ENCODE data around the gene MRAS.
"Not testable (repeated sequence)": the region's sequence is repeated elsewhere in the genome, so short reads cannot be mapped to it uniquely, and the experiment has no call there.

Gene MRAS

DNA sequence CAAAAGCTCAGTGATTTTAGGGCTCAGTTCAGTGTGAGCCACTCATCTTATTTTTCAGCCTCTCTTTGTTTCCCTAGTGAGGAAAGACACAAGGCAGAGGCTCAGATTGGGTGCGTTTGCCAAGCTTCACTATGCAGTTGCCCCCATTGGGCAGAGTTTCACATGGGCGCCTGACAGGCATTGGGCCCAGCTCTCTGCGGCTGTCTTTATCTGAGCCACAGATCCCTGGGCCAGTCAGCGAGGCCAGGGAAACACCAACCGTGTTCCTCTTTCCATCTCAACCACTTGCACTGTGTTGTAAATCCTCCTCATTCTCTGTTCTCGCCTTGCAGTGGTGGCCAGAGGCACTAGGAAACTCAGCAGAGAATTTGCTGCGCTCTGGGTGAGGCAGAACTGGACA is 96.9 kb downstream of the MRAS start:
- no peak for DNase-seq (ENCODE audit: low read depth)

DNA sequence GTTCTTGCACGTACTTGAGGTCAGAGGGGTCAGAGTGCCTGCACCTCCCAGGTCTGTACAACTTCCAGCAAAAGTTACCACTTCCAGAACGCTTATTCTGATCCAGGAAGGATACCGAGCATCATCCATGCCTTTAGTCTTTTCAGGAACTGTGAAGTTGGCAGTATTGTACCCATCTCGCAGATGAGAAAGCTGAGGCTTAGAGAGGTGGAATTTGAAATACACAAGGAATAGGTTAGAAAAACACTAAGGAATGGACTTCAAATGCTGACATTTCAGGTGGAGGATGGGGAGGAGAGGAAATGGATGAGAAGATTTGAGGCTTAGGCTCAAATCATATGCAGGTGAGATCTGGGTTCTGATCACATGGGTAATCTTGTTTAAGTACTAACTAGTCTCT is 97.3 kb downstream of the MRAS start:
- no peak for DNase-seq (ENCODE audit: low read depth)

DNA sequence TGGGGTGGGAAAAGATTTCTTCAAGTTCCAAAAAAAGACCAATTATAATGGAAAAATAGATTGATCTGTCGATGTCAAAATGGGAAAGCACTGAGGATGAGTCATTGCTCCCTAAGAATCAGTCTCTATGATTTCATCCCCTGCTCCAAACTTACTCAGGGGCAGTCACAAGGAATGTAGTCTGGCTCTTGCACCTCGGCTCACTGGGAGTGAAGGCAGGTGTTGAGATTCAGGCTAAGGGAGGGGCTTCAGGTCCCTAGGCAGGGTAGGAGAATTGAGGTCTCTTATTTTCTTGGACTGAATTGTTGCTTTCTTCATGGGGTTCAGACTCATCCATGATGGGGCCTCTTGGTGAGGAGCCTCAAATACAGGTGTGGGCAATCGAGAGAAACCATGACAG is 100.3 kb downstream of the MRAS start:
- DNase-seq (ENCODE audit: low read depth) = no peak

DNA sequence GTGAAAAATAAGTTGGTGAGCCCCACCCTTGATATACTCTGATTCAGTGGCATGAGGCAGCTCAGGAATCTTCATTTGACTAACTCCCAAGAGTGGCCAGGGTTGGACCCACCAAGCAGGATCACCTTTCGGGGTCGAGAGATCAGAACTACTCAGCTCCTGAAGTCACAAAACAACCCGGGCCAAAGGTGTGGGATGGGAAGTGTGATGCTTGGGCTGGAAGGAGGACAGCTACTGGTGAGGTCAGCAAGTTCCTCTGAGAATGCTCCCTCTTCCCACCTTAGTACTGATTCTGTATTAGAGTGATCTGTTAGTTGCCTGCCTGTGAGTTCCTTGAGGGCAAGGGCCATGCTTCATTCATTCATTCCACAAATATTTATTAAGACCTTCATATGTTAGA is 101.1 kb downstream of the MRAS start:
- DNase-seq (ENCODE audit: low read depth) = no peak

DNA sequence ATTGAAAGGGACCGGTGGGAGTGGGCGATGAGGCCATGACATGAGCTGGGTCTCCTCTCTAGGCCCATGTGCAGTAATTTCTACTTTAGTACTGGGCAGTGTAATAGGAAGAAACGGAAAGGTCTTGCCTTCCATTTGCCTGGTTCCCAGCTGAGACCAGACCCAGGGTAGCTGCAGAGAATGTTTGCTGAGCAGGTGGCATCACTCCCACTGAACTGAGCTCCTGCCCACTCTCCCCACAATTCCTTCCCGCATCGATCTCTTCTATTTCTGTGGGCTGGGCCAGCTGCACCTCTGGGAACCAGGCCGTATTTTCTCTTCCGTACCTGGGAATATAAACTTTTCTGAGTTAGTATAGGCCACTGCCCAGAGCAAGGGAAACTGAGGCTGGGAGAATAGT is 101.8 kb downstream of the MRAS start:
- DNase-seq (ENCODE audit: low read depth) = no peak

DNA sequence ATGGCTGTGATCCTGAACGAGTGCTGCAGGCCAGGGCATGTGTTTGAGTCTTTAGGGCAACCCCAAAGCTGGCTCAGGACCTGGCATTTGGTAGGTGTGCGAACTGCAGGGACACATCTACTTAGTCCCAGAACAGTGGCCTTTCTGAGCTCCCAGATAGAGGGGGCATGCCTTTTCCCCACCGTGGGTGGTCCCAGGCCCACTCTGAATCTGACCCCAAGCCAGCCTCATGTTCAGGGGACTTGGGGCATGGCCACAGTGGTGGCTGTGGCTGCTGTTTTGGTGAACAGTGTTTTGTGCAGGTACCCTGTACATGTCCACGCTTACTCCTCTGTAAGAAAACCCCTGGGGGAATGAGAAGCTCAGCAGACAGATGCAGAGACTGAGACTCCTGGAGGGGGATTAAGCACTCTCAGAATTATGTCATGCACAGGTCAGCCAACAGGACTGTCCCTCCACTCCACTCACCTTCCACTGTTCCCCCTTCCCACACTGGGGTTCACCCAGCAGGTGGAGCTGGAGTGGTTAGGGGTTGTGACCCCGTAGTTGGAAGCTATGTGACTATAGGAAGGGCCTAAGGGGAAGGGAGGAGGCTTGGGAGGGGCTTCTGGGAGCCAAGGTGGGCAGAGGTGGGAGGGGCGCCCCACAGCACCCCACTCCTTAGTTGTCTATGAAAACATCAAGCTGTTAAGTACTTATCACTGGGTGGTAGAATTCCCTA is 102.5 kb downstream of the MRAS start:
- no peak for DNase-seq (ENCODE audit: low read depth)

DNA sequence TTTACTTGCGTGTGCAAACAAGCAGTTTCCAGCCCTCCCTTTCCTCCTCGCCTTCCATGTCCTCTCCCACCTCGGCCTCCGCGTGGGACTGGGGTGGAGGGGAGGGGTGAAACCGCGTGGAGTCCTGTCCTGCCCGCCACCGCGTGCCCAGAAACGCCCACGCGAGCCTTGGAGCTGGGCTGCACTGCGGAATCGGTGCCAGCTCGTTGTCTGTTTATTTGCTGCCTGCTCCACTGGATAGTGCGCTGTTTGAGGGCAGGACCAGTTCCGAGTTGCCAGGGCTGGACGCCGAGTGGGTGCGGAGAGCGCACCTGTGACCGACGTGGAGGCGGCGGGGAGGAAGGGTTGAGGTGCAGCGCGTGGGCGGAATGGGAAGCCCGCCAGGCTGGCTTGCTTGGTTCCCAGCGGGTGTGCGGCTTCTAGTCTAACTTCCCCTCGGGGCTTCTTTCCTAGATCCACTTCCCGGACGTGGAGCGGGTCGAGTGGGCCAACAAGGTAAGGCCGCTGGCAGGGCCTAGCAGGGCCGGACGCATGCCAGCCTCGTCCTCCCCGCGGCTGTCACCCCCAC is 103.3 kb downstream of the MRAS start:
- DNase-seq (ENCODE audit: low read depth) = no peak

DNA sequence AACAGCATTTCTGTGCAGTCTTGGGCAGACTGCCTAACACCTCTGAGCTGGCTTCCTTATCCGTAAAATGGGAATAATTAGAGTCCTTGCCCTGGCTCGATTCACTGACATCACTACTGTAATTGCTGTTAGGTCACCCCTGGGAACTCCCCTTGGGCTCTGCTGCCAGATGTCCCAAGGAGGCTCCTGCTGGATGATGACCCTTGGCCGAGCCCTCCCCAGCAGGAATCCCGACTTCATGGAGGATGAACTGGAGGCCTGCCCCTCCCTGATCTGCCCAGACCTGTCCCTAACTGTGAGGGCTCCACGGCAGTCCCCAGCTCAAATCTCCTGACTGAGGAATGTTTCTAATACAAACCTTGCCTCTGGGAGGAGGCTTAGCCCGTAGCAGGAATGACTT is 104.1 kb downstream of the MRAS start:
- no peak for DNase-seq (ENCODE audit: low read depth)

DNA sequence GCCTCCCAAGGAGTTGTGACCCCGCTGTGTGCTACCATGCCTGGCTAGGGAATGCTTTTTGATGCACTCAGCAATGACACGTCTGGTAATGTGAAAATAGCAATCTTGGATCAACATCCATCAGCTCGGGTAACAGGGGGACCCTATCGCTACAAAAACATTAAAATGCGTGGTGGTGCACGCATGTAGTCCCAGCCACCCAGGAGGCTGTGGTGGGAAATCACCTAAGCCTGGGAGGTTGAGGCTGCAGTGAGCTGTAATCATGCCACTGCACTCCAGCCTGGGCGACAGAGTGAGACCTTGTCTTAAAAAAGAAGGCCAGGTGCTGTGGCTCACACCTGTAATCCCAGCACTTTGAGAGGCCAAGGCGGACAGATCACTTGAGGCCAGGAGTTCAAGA is 105.6 kb downstream of the MRAS start:
- not testable (repeated sequence) for DNase-seq (ENCODE audit: low read depth)

All from fibroblast of gingiva (primary cell).